HG03460 (cell line): ENCODE data around the gene CRTC3.
"Not testable (repeated sequence)": the region's sequence is repeated elsewhere in the genome, so short reads cannot be mapped to it uniquely, and the experiment has no call there.

Experiments used
- ATAC-seq: cut with Tn5 transposase; IDR thresholded peaks from one replicate; pipeline ENCODE4 v1.9.1; 2021; ENCODE audit not compliant: unreplicated experiment

The CRTC3 gene

DNA sequence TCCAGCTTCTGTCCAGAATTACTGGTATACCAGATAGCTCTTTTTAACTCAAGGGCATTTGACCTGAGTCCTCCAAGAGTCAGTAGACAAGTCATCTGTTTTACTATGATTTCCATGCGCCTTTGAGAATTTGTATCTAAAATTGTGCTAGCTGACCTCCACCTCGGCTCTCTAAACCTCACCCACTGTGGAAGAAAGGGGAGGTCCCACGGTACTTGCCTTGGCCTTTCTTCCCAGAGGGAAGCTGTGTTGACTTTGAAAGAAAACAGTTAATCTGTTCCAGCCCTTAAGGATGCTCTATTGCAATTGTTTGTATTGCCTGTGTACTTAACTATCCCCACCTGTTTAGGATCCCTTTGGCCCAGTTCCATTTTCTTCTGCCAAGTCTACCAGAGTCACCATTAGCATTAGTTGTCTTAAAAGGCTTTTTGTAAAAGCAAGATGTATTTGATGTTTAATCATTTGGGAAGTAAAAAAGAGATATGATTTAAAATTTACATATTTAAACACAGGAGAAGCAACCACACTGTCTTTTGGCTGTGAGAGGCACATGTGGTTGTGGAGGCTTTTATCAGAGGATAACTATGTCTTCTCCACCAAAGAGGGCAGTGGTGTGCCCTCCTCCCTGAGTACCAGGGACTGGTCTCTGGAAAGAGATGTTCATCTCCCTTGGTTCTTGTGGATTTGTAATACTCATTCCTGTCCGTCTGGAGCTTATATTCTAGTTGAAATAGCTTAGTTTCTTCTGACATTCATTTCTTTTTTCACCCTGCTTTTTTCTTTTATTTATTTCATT lies 88.8 kb downstream of the CRTC3 start:
- no peak for ATAC-seq

GRCh38 chr15:90619468-90619867 lies 89.7 kb downstream of the CRTC3 start:
- ATAC-seq: no peak

GRCh38 chr15:90619939-90620338 lies 90.2 kb downstream of the CRTC3 start:
- peak; percentile 46 for ATAC-seq

- ATAC-seq: peak; percentile 85
Observed at GRCh38 chr15:90620379-90621067, 90.8 kb downstream of the CRTC3 start.

GRCh38 chr15:90623854-90624253 lies 94.1 kb downstream of the CRTC3 start:
- ATAC-seq: no peak

DNA sequence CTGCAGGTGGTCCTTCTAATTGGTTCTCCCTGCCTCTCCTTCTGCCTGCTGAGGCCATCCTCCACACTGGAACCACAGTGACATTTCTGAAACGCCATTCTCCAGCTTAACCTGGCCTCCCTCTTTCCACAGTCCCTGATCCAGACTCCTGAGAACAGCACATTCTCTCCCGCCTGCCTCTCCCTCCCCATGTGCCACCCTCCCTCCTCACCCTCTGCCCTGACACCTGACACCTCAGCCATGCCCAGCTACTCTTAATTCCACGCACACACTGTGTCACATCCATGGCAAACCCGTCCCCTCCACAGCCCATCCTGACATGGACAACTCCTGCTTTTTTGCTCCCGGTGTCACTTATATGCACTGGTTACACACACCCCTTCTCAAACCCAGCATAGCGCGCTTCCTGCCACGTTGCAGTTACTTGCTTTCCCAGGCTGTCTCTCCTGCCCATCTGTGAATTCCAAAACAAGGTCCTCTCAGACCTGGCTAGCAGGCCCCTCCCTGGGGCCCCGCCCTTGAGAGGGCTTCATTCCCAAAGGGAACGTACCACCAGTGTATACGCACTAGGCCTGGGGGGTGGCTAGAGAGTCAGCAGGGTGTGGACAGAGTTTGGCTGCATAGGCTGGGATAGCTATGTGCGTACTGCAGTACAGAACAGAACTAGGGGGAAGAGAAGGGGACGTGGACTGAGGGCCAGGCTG lies 94.7 kb downstream of the CRTC3 start:
- ATAC-seq: no peak

DNA sequence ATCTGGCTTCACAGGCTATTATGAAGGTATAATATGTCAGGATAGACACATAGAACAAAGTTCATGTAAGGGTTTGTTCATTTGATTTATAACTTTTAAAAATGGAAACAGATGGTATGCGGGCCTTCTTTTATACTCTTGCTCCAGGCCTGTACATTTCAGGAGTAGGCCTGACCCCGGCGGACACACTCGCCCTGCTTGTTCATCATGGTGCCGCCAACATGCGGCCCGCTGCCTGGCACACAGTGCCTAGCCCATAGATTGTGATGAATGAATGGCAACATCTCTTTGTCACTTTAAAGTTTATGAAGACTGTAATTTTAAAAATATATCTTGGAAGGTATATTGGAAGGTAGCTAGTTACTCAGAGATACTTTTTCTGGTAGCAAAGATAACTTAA lies 95.3 kb downstream of the CRTC3 start:
- ATAC-seq: no peak

DNA sequence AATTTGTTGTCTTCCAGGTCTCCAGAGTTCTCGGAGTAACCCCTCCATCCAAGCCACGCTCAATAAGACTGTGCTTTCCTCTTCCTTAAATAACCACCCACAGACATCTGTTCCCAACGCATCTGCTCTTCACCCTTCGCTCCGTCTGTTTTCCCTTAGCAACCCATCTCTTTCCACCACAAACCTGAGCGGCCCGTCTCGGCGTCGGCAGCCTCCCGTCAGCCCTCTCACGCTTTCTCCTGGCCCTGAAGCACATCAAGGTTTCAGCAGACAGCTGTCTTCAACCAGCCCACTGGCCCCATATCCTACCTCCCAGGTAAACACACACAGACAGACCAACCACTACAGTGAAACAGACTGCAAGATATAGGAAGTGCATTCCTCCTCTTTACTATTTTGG lies 99.5 kb downstream of the CRTC3 start:
- ATAC-seq: no peak

- ATAC-seq: no peak
Observed at GRCh38 chr15:90633360-90633759, 103.6 kb downstream of the CRTC3 start.

DNA sequence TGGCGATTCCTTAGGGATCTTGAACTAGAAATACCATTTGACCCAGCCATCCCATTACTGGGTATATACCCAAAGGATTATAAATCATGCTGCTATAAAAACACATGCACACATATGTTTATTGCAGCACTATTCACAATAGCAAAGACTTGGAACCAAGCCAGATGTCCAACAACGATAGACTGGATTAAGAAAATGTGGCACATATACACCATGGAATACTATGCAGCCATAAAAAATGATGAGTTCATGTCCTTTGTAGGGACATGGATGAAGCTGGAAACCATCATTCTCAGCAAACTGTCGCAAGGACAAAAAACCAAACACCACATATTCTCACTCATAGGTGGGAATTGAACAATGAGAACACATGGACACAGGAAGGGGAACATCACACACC lies 107.3 kb downstream of the CRTC3 start:
- not testable (repeated sequence) for ATAC-seq

DNA sequence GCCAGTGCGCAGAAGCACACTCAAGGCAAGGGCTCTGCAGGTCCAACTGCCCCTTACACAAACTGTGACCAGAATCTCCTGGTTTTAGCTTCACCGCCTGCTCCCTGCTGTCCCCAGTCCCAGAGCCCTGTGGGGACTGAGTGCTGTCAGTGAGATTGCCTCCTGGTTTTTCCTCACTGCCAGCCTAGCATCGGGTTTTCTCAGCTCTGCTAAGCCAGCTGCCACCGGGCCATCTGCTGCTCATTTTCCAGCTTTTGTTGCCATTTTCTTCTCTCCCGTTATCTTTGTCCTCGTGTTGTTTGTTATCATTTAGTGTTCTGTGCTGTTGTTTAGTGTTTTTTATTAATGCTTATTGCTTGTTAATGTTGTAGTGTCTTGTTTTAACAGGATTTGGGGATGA lies 108.0 kb downstream of the CRTC3 start:
- ATAC-seq: no peak

GRCh38 chr15:90638201-90638691 lies 108.5 kb downstream of the CRTC3 start:
- ATAC-seq: no peak

- ATAC-seq: no peak
Observed at GRCh38 chr15:90638963-90639362, 109.2 kb downstream of the CRTC3 start.

- ATAC-seq: no peak
Observed at GRCh38 chr15:90640862-90641261, 111.1 kb downstream of the CRTC3 start.

- no peak for ATAC-seq
Observed at GRCh38 chr15:90641581-90642463, 112.1 kb downstream of the CRTC3 start.

- no peak for ATAC-seq
Observed at GRCh38 chr15:90642464-90643300, 113.0 kb downstream of the CRTC3 start.

- no peak for ATAC-seq
Observed at GRCh38 chr15:90643301-90643632, 113.5 kb downstream of the CRTC3 start.

DNA sequence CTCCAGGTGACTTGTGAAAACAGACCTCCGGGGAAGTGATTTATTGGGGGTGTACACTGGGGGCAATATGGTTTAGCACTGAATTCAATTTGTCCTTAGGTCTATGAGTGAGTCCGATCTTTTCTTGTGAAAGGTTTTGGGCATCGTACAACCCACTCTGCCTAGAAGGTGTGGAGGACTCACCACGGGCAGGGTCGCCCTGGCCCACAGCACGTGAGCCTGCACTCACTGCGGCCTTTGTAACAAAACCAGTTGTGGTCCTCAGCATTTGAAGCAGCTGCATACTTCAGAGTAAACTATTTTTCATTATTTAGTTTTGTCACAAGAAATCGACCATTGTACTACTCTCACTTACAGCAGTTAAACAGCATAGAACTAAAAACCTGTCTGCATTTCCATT lies 114.8 kb downstream of the CRTC3 start:
- no peak for ATAC-seq

DNA sequence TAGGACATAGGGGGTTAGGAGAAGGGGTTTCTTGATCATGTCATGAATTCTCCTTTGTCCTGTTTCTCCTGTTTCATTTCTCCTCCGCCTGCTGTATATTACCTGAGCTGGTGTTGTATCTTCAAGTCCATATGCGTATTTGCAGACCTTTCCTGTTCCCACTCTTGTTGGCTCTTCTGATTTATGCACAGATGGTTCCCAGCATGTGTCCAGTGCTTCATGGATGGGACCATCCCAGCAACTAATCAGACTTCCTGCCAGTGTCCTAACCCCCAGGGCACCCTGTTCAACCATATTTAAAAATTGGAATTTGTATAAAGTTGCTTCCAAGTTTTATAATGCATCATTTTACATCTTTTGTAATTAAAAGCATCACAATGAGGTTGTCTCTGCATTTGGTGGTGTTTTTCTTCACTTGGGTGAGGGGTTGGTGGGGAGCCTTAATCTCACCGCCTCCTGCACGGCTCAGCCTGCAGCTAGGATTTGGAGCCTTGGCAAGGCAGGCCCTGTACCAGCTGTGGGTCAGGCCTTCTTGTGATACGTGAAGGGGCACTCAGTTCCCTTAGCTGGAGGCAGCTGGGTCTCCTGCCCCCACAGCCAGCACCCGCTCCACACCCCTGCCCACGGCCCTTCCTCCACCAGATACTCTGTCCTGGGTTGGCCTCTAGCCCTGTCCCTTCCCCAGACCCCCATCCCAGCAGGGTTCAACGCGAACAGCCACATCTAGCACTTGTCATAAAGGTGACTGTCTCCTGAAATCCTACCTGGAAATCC lies 115.4 kb downstream of the CRTC3 start:
- no peak for ATAC-seq
